ENCODE results near the gene SERPINE1.

DNA sequence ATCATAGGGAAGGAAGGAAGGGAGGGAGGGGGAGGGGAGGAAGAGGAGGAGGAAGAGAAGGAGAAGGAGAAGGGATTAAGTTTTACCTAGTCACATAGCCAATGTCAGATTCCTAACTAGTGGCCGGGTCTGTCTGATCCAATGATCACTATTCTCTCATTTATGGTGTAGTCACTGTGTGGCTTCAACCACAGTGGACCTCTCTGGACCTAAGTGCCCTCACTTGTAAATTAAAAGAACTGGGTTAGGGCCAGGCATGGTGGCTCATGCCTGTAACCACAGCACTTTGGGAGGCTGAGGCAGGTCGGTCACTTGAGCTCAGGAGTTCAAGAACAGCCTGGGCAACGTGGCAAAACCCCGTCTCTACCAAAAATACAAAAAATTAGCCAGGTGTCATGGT is 6.6 kb upstream of the SERPINE1 start:
- TF ChIP-seq, protein P1, sequence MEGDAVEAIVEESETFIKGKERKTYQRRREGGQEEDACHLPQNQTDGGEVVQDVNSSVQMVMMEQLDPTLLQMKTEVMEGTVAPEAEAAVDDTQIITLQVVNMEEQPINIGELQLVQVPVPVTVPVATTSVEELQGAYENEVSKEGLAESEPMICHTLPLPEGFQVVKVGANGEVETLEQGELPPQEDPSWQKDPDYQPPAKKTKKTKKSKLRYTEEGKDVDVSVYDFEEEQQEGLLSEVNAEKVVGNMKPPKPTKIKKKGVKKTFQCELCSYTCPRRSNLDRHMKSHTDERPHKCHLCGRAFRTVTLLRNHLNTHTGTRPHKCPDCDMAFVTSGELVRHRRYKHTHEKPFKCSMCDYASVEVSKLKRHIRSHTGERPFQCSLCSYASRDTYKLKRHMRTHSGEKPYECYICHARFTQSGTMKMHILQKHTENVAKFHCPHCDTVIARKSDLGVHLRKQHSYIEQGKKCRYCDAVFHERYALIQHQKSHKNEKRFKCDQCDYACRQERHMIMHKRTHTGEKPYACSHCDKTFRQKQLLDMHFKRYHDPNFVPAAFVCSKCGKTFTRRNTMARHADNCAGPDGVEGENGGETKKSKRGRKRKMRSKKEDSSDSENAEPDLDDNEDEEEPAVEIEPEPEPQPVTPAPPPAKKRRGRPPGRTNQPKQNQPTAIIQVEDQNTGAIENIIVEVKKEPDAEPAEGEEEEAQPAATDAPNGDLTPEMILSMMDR (IDR thresholded peaks at IDR 0.05; ENCODE audit: borderline replicate concordance, extremely low read depth, low read length, poor library complexity, severe bottlenecking): no peak
- TF ChIP-seq EZH2 (IDR thresholded peaks at IDR 0.05; ENCODE audit: borderline replicate concordance, low read depth, low read length, severe bottlenecking): no peak
